Measurements from ENCODE around the gene FAAP20. TPM values are rescaled to one million over a fixed set of nuclear protein-coding genes. Genes with fewer than 3 reads are reported as not detected.

The FAAP20 gene
- polyA plus RNA-seq, 1 donor = 50.9 TPM

DNA sequence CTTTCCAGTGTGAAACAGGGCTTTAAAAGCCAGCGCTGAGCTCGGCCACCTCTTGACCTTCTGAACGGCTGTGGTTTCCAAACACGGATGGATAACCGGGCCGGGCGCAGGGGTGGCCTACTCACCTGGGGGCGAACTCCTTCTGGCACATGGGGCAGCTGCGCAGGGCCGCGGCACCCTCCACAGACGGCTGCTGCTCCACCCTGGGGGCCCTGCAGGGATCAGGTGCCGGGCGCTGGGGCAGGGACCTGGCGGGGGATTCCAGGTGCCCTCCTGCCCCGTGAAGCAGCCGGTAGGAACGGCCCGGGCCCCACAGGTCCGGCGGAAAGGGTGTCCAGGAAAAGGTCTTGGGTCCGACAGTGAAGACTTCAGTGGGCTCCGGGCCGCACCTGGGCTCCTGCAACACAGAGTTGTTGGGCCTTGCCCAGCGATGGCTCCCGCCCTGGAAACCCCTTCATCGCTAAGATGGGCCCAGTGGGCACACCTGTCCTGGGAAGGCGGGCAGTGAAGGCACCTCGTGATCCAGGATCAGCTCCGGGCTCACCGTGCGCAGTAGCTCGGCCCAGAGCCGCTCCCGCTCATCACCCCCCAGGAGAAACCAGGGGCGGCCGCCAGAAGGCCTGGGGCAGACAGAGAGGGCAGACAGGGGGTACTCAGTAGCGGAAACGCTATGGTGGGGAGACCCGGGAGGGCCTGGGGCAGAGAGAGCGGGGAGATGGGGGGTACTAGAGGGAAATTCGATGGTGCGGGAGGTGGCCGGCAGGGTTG lies 874 bp downstream of the FAAP20 start:
- DNase-seq = no peak

- DNase-seq = no peak
Measured at GRCh38 chr1:2192031-2192995, 2.3 kb downstream of the FAAP20 start.

DNA sequence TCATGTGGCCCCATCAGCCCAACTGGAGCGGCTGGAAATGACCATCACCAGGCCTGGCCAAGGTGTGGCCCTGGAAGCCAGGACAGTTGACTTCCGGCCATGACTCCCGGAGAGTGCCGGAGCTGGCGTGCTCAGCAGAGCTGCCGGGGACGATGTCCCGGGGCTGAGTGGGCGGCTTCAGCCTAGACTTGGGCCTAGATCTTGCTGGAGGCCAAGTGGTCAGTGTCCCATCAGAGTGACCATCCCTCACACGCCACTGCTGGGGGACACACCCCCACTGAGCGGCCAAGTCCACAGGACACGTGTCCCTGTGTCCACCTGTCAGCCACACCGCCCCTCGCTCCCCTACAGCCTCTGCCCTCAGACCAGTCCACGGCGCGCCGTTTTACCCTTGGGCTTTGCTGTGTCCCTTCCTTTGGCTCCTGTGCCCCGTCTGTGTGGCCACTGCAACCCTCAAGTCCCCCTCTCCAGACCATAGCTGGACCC lies 4.0 kb downstream of the FAAP20 start:
- DNase-seq = no peak

- peak; percentile 94 for DNase-seq
Measured at GRCh38 chr1:2189459-2190425, 4.8 kb downstream of the FAAP20 start.

DNA sequence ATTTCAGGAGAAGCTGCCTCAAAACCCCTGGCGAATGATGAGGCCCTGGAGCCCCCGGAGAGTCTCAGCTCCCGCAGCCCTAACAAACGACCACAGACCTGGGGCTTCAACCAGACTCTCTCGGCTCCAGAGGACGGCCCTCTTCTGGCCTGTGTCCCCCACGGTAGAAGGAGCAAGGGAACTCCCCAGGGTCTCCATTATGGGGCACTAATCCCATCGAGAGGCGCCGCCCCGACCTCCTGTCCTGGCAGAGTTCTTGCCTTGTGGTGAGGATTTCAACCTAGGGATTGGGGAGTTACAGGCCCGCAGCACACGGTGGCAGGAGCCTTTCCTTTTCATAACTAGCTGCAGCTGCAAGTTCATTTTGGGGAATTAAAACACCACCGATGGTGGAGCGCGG lies 6.2 kb downstream of the FAAP20 start:
- DNase-seq = no peak

DNA sequence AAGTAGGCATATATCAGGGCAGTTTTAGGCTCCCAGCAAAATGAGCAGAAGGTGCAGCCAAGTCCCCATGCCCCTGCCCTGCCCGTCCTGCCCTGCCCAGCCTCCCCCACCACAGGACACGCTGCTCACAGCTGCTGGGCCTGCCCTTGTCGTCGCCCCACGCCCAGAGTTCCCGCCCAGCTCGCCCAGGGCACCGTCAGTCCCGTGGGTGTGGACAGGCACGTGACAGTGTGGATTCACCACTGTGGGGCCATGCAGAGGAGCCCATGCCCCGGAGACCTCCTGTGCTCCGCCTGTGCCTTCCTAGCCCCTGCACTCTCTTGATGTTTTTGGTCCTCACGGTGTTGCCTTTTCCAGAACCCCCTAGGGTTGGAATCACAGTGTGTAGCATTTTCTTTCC lies 7.0 kb downstream of the FAAP20 start:
- DNase-seq = no peak

DNA sequence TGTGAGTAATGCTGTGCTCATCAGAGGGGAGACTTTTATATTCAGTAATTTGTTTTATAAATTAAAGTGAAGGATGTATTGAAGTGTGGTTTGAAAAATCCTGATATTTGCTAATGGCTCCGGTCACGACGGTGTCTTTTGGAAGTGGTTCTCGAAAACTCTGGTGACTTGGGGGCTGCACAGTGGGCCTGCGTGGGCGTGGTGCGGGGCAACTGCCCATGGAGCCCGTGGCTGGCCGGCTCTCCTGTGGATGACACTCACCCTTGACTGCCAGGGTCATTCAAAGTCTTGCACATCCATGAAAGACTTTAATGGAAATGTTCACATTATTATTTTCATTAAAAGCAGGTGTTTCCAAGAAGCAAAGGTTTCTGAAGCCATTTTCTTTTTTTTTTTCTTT lies 7.7 kb downstream of the FAAP20 start:
- no peak for DNase-seq

- no peak for DNase-seq
Measured at GRCh38 chr1:2185880-2186855, 8.4 kb downstream of the FAAP20 start.

- no peak for DNase-seq
Measured at GRCh38 chr1:2184934-2185333, 9.6 kb downstream of the FAAP20 start.

GRCh38 chr1:2184531-2184930 lies 10.0 kb downstream of the FAAP20 start:
- no peak for DNase-seq

DNA sequence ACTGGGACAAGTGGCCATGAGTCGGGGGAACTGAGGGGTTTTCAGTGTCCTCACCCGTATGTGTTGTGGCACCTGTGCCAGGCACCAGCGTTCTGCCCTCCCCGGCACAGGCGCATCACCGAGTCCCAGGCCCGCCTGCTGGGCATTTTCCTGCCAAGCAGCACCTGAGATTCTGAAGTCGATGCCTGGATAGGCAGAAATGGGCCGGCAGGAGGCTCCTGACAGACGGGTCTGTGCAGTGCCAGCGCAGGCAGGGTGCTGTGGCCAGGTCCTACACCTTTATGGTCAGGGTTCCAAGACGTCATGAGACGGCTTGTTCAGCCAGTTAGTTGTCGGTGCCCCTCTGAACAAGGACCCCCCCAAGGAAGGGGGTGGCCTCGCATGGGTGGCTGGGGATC lies 10.6 kb downstream of the FAAP20 start:
- no peak for DNase-seq

DNA sequence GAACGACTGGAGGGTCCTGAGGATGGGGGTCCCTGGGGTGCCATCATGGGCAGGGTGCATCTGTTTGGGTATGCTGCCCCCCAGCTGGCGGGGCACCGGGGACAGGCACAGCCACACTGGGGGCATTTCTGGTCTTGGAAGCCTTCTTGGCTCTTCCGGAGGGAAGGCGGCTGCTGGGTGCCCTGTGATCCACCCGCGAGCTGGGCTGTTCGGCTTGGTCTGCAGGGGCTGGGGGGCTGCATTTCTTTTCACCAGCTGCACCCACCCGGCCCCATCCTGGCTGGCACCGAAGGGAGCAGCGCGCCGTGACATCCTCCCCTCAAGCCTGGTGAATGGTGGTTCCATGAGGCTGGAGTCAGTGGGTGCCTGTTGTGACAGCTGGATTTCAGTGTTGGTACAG lies 12.2 kb downstream of the FAAP20 start:
- no peak for DNase-seq

GRCh38 chr1:2181752-2182151 lies 12.8 kb downstream of the FAAP20 start:
- no peak for DNase-seq

GRCh38 chr1:2181271-2181670 lies 13.3 kb downstream of the FAAP20 start:
- no peak for DNase-seq

DNA sequence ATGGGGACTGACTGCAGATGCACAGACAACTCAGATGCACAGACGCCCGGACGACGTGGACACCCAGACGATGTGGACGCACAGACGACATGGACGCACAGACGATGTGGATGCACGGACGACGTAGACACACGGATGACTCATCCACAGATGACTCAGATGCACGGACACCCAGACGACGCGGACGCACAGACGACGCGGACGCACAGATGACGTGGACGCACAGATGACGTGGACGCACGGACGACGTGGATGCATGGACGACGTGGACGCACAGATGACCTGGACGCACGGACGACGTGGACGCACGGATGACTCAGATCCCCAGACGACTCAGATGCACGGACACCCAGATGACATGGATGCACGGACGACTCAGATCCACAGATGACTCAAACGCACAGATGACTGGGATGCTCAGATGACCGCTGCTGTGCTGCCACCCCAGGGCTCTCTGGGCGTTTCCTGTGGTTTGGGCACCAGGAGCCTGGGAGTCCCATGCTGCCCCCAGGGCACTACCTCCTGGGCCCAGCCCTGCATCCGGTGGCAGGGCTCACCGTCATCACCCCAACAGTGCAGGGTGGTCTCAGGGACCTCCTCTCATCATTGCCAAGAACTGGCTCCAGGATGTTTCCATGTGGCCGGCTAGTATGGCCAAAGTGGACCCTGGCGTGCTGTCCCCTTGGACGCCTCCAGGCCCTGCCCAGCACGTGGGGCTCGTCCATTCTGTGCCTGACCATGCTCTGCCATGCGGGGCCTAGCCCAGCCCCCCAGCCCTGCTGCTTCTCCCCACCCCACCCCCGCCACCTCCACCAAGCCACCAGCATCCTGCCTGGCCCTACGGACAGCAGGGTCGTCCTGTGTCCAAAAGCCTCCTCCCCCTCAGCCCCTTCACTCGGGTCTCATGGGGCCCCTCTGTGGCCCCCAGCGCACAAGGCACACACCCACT lies 14.0 kb downstream of the FAAP20 start:
- DNase-seq = no peak

GRCh38 chr1:2179283-2180013 lies 15.1 kb downstream of the FAAP20 start:
- DNase-seq = no peak

DNA sequence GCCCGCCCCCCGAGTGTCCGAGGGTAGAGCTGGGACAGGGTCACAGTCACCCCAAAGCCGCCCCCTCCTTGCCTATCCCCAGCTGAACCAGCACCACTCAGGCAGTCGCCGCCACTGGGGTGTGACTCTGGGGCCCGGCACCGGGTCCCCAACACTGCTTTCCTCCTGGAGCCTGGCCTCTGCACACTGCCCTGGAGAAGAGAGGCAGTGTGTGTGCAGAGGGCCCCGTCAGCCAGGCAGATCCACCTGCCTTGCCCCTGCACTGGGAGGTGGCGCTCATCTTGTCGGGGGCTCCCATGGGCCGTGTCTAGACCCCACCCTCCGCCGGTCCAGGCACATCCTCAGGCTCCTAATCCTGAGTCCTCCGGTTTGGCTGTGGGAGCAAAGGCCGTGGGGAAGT lies 15.7 kb downstream of the FAAP20 start:
- DNase-seq = no peak

- DNase-seq = no peak
Measured at GRCh38 chr1:2177946-2178538, 16.5 kb downstream of the FAAP20 start.

GRCh38 chr1:2177541-2177940 lies 17.0 kb downstream of the FAAP20 start:
- no peak for DNase-seq

All from hindlimb muscle (tissue), 1 donor.